IMR-90 (cell line): ENCODE results near the gene OGDHL. TPM values are rescaled to one million over a fixed set of nuclear protein-coding genes. Genes with fewer than 3 reads are reported as not detected.

ENCODE experiments used
- ATAC-seq: fragments of 200-7000 bp; cut with Tn5 transposase; 2 replicates; pipeline ENCODE4 v1.9.1; 2020; ENCODE audit warnings: low read depth, mild to moderate bottlenecking, moderate library complexity
- BruUV-seq: library from RNA; stranded (reverse); fragments of 400-500 nt; replicated peaks from 2 replicates; lab custom pipeline; 2021; lab: Mats Ljungman, UMichigan
- CTCF ChIA-PET: fragments of 300-600 bp; formaldehyde crosslinking; extraction: SDS; loops from one replicate; lab custom pipeline; 2021; ENCODE audit warnings: antibody characterized with exemption; lab: Yijun Ruan, JAX
- POLR2A ChIA-PET: fragments of 300-600 bp; sonication (Branson Sonifier 250); formaldehyde crosslinking; loops from one replicate; lab custom pipeline; 2022; ENCODE audit warnings: antibody characterized with exemption; ENCODE audit not compliant: unreplicated experiment; lab: Charles Lee
- DNase-seq: peaks from one replicate; pipeline ENCODE4 v3.0.0; 2013
- H2AFZ ChIP-seq: replicated peaks from 2 replicates; pipeline ENCODE3; 2013; ENCODE audit warnings: low read length, mild to moderate bottlenecking; ENCODE audit not compliant: poor library complexity
- H2AK5ac ChIP-seq: 2 replicates; pipeline ENCODE4 v1.6.1; 2013; ENCODE audit warnings: low read depth, low read length, inconsistent platforms
- H2AK9ac ChIP-seq: replicated peaks from 2 replicates; pipeline ENCODE3; 2013; ENCODE audit warnings: mild to moderate bottlenecking, low read depth, low read length, moderate library complexity; ENCODE audit not compliant: poor library complexity
- H2BK120ac ChIP-seq: 2 replicates; pipeline ENCODE4 v1.6.1; 2013; ENCODE audit warnings: low read depth, low read length, inconsistent platforms
- H2BK15ac ChIP-seq: 3 replicates; pipeline ENCODE4 v1.6.1; 2013; ENCODE audit warnings: low read depth, low read length, inconsistent platforms
- H2BK20ac ChIP-seq: 2 replicates; pipeline ENCODE4 v1.6.1; 2013; ENCODE audit warnings: low read depth, mild to moderate bottlenecking, inconsistent platforms, low read length, moderate library complexity
- H2BK5ac ChIP-seq: 2 replicates; pipeline ENCODE4 v1.6.1; 2013; ENCODE audit warnings: mild to moderate bottlenecking, low read depth, low read length, inconsistent platforms; ENCODE audit not compliant: poor library complexity, severe bottlenecking
- H3K14ac ChIP-seq: replicated peaks from 2 replicates; pipeline ENCODE4 v1.6.1; 2013; ENCODE audit warnings: low read depth, low read length, inconsistent platforms
- H3K18ac ChIP-seq: 2 replicates; pipeline ENCODE4 v1.6.1; 2013; ENCODE audit warnings: low read depth, low read length, control low read depth
- H3K23ac ChIP-seq: 2 replicates; pipeline ENCODE4 v1.6.1; 2013; ENCODE audit warnings: low read depth, low read length, inconsistent platforms
- H3K27ac ChIP-seq: 2 replicates; pipeline ENCODE4 v1.5.1; 2013; ENCODE audit warnings: mild to moderate bottlenecking, control low read depth, low read length; ENCODE audit not compliant: insufficient read depth
- H3K27me3 ChIP-seq: 2 replicates; pipeline ENCODE4 v1.6.1; 2013; ENCODE audit warnings: low read length; ENCODE audit not compliant: control insufficient read depth, insufficient read depth
- H3K36me3 ChIP-seq: 2 replicates; pipeline ENCODE4 v1.6.1; 2013; ENCODE audit warnings: low read length, mixed read lengths; ENCODE audit not compliant: control insufficient read depth, insufficient read depth
- H3K4ac ChIP-seq: 2 replicates; pipeline ENCODE4 v1.6.1; 2013; ENCODE audit warnings: low read depth, low read length, inconsistent platforms
- H3K4me1 ChIP-seq: 2 replicates; pipeline ENCODE4 v1.6.1; 2013; ENCODE audit warnings: low read length, mixed read lengths; ENCODE audit not compliant: control insufficient read depth, insufficient read depth
- H3K4me2 ChIP-seq: 2 replicates; pipeline ENCODE4 v1.6.1; 2013; ENCODE audit warnings: low read depth, mild to moderate bottlenecking, control low read depth, low read length, moderate library complexity
- H3K4me3 ChIP-seq: 2 replicates; pipeline ENCODE4 v1.5.1; 2013; ENCODE audit warnings: low read depth, mild to moderate bottlenecking, control low read depth, low read length, moderate library complexity; ENCODE audit not compliant: insufficient read depth
- H3K56ac ChIP-seq: 2 replicates; pipeline ENCODE4 v1.6.1; 2013; ENCODE audit warnings: low read length, inconsistent platforms; ENCODE audit not compliant: insufficient read depth; ENCODE audit errors: extremely low read depth
- H3K79me1 ChIP-seq, 2 experiments: 2 replicates each; pipeline ENCODE4 v1.6.1; 2013; ENCODE audit warnings: low read length in 2 of 2, inconsistent platforms in 1 of 2, low read depth in 1 of 2
- H3K9ac ChIP-seq: 2 replicates; pipeline ENCODE4 v1.6.1; 2013; ENCODE audit warnings: low read depth, low read length, control low read depth
- H3K9me1 ChIP-seq: 2 replicates; pipeline ENCODE4 v1.6.1; 2013; ENCODE audit warnings: low read length, inconsistent platforms; ENCODE audit not compliant: insufficient read depth
- H3K9me3 ChIP-seq: 2 replicates; pipeline ENCODE4 v1.6.1; 2013; ENCODE audit warnings: low read length; ENCODE audit not compliant: control insufficient read depth, insufficient read depth
- H4K20me1 ChIP-seq: 2 replicates; pipeline ENCODE4 v1.6.1; 2013; ENCODE audit warnings: low read length, inconsistent platforms; ENCODE audit not compliant: insufficient read depth
- H4K5ac ChIP-seq: 2 replicates; pipeline ENCODE4 v1.6.1; 2013; ENCODE audit warnings: mild to moderate bottlenecking, low read depth, low read length, control low read depth
- H4K8ac ChIP-seq, 2 experiments: 2 replicates each; pipeline ENCODE4 v1.6.1; 2013; ENCODE audit warnings: low read depth in 2 of 2, low read length in 2 of 2, control low read depth in 1 of 2, inconsistent platforms in 1 of 2
- H4K91ac ChIP-seq: 2 replicates; pipeline ENCODE4 v1.6.1; 2013; ENCODE audit warnings: low read depth, low read length, inconsistent platforms; ENCODE audit not compliant: insufficient read depth
- BHLHE40 ChIP-seq: fragments of 150-350 bp; IDR thresholded peaks from 2 replicates; pipeline ENCODE4 v1.6.1; 2016; ENCODE audit warnings: mild to moderate bottlenecking, low read depth, low read length
- CEBPB ChIP-seq: IDR thresholded peaks from 2 replicates; pipeline ENCODE4 v1.6.1; 2012; ENCODE audit warnings: low read depth, low read length, improper control_type of control experiment
- CHD1 ChIP-seq: IDR thresholded peaks from 2 replicates; pipeline ENCODE4 v1.6.1; 2012; ENCODE audit warnings: low read depth, low read length, improper control_type of control experiment
- CTCF ChIP-seq: conservative IDR thresholded peaks from 2 replicates; pipeline ENCODE4 v1.5.1; 2012; ENCODE audit warnings: mild to moderate bottlenecking, low read depth, low read length, improper control_type of control experiment
- ELK1 ChIP-seq: fragments of 150-350 bp; IDR thresholded peaks from 2 replicates; pipeline ENCODE4 v1.6.1; 2016; ENCODE audit warnings: low read depth, mild to moderate bottlenecking, low read length, moderate library complexity, borderline replicate concordance
- FOS ChIP-seq: fragments of 150-350 bp; IDR thresholded peaks from 2 replicates; pipeline ENCODE4 v1.6.1; 2016; ENCODE audit warnings: low read depth, low read length
- MAZ ChIP-seq: IDR thresholded peaks from 2 replicates; pipeline ENCODE4 v1.6.1; 2012; ENCODE audit warnings: low read depth, mild to moderate bottlenecking, low read length, improper control_type of control experiment, moderate library complexity, borderline replicate concordance
- MXI1 ChIP-seq: IDR thresholded peaks from 2 replicates; pipeline ENCODE4 v1.6.1; 2012; ENCODE audit warnings: low read depth, mild to moderate bottlenecking, low read length, moderate library complexity, borderline replicate concordance
- NFE2L2 ChIP-seq: fragments of 150-350 bp; IDR thresholded peaks from 2 replicates; pipeline ENCODE4 v1.6.1; 2016; ENCODE audit warnings: low read depth, mild to moderate bottlenecking, low read length
- POLR2A ChIP-seq: IDR thresholded peaks from 2 replicates; pipeline ENCODE4 v1.6.1; 2012; ENCODE audit warnings: mild to moderate bottlenecking, low read depth, low read length
- RAD21 ChIP-seq: IDR thresholded peaks from 2 replicates; pipeline ENCODE4 v1.6.1; 2012; ENCODE audit warnings: low read length, improper control_type of control experiment
- RCOR1 ChIP-seq: IDR thresholded peaks from 2 replicates; pipeline ENCODE4 v1.6.1; 2012; ENCODE audit warnings: mild to moderate bottlenecking, low read length, improper control_type of control experiment; ENCODE audit not compliant: insufficient replicate concordance
- RFX5 ChIP-seq: IDR thresholded peaks from 2 replicates; pipeline ENCODE4 v1.8.0; 2012; ENCODE audit warnings: low read depth, mild to moderate bottlenecking, low read length, moderate library complexity
- SMC3 ChIP-seq: fragments of 150-350 bp; IDR thresholded peaks from 2 replicates; pipeline ENCODE4 v1.6.1; 2016; ENCODE audit warnings: low read depth, mild to moderate bottlenecking, antibody characterized with exemption, low read length, moderate library complexity
- USF2 ChIP-seq: fragments of 150-350 bp; IDR thresholded peaks from 2 replicates; pipeline ENCODE4 v1.6.1; 2017; ENCODE audit warnings: mild to moderate bottlenecking, antibody characterized with exemption, low read length, low read depth
- WGBS, 2 experiments: methylation state at CpG; one replicate each; pipeline versions ENCODE4 v1.1.5 to v1.1.7; 2013; ENCODE audit warnings: missing lambda C conversion rate in 2 of 2; ENCODE audit not compliant: insufficient read length in 1 of 2; ENCODE audit errors: extremely low coverage in 2 of 2; 5-methylcytosine and 5-hydroxymethylcytosine counted together
- dilution Hi-C: fragments of 300-500 bp; cut with HindIII; formaldehyde crosslinking; loops from one replicate; pipeline ENCODE4 v1.14.3; 2018; ENCODE audit warnings: low sequenced_read_pairs; ENCODE audit not compliant: unreplicated experiment
- in situ Hi-C: fragments of 300-500 bp; cut with MboI; formaldehyde crosslinking; loops from 3 replicates; pipeline ENCODE4 v1.14.3; 2019; ENCODE audit warnings: low sequenced_read_pairs, inconsistent platforms, mixed read lengths
- intact Hi-C: fragments of 100-400 bp; cut with micrococcal nuclease; formaldehyde crosslinking; loops from 2 replicates; pipeline ENCODE4 v1.10.0; 2022
- polyA plus RNA-seq, 3 experiments: library from polyadenylated mRNA; depleted of rRNA; stranded (reverse); fragments of >200 nt; gene quantifications; 2 replicates each; pipeline ENCODE4 v1.2.3, GENCODE V29; 2012; ENCODE audit warnings: low replicate concordance in 1 of 3
- total RNA-seq: library from RNA; depleted of rRNA; stranded (reverse); fragments of >200 nt; gene quantifications from 2 replicates; pipeline ENCODE4 v1.2.3, GENCODE V29; 2012

The OGDHL gene
- total and polyA plus RNA-seq, 2 of the 4 experiments (the other 2 are of a cell fraction): 0.18 to 0.27 TPM

GRCh38 chr10:49738616-49739360, 23.3 kb downstream of the OGDHL start:
- Histone ChIP-seq H3K9me3 (no peaks in the 10 kb centered on the region), H2AK5ac (no peak overlapping the region), H3K23ac (no peak overlapping the region), H2BK15ac (no peak overlapping the region), H3K27ac (no peak overlapping the region), H3K4me2 (no peak overlapping the region), H3K4ac (no peak overlapping the region), H4K20me1 (no peaks in the 10 kb centered on the region), H3K18ac (no peak overlapping the region), H2BK5ac (no peak overlapping the region), H3K79me1 (no peaks in the 10 kb centered on the region), H3K4me1 (no peaks in the 10 kb centered on the region), H2BK20ac (no peak overlapping the region), H3K14ac (no peak overlapping the region), H3K9ac (no peak overlapping the region), H4K8ac (no peak overlapping the region), H3K56ac (no peak overlapping the region), H2AK9ac (no peak overlapping the region), H2BK120ac (no peak overlapping the region), H3K36me3 (no peaks in the 10 kb centered on the region), H3K4me3 (no peak overlapping the region), H4K91ac (no peak overlapping the region), H2AFZ (peak overlapping the region; percentile 14), H3K27me3 (no peaks in the 10 kb centered on the region), H3K9me1 (no peaks in the 10 kb centered on the region; the same call in 1 of the 2 replicates), H4K5ac (no peak overlapping the region)
- BruUV-seq: no TSS peak
- TF ChIP-seq ELK1: no peak
- no peak for TF ChIP-seq MXI1
- TF ChIP-seq RFX5: no peak
- TF ChIP-seq MAZ: no peak
- no peak for TF ChIP-seq CEBPB
- no peak for TF ChIP-seq RCOR1
- no peak for TF ChIP-seq FOS
- TF ChIP-seq BHLHE40: no peak
- no peak for TF ChIP-seq RAD21
- no peak for TF ChIP-seq CTCF
- TF ChIP-seq SMC3: no peak
- TF ChIP-seq POLR2A: no peak
- TF ChIP-seq NFE2L2: no peak
- no peak for TF ChIP-seq USF2
- TF ChIP-seq CHD1: no peak
- POLR2A ChIA-PET: no interaction called here
- in situ Hi-C loops (no loop called here), intact Hi-C loops (no loop called here), dilution Hi-C loops (no loop called here)
- CTCF ChIA-PET: no interaction called here
- DNase-seq (no peak), ATAC-seq (no peak)
- WGBS, 2 experiments: 70% methylated on average over 2 of the region's 10 CpGs; no CpG with 5 or more reads in 1 of the 2 experiments
